Fibroblast of lung (primary cell): ENCODE data around the gene TEX261. TPM values are rescaled to one million over a fixed set of nuclear protein-coding genes. Genes with fewer than 3 reads are reported as not detected.

Source experiments
- DNase-seq, 2 donors: peaks; one replicate each; pipeline versions ENCODE4 v3.0.0 to v3.0.0-alpha.2; 2010; ENCODE audit warnings: low read depth in 2 of 2
- H2AFZ ChIP-seq: 2 replicates; pipeline ENCODE4 v1.5.1; 2012; ENCODE audit warnings: low read length, control low read depth, inconsistent platforms
- H3K27ac ChIP-seq: 2 replicates; pipeline ENCODE4 v1.5.1; 2011; ENCODE audit warnings: low read length, control low read depth; ENCODE audit not compliant: insufficient read depth
- H3K27me3 ChIP-seq: 2 replicates; pipeline ENCODE4 v1.5.1; 2011; ENCODE audit warnings: mild to moderate bottlenecking, low read length; ENCODE audit not compliant: control insufficient read depth, insufficient read depth
- H3K36me3 ChIP-seq: 2 replicates; pipeline ENCODE4 v1.5.1; 2011; ENCODE audit warnings: low read length; ENCODE audit not compliant: control insufficient read depth, insufficient read depth
- H3K4me1 ChIP-seq: 2 replicates; pipeline ENCODE4 v1.5.1; 2011; ENCODE audit warnings: low read length; ENCODE audit not compliant: control insufficient read depth, insufficient read depth; ENCODE audit errors: extremely low read depth
- H3K4me2 ChIP-seq: 2 replicates; pipeline ENCODE4 v1.5.1; 2011; ENCODE audit warnings: low read length, control low read depth; ENCODE audit not compliant: insufficient read depth; ENCODE audit errors: extremely low read depth
- H3K4me3 ChIP-seq, 4 experiments: fragments of 200-600 bp in 1 of 4; sonication (generic) in 1 of 4; replicated peaks in 1 of 4; 2 replicates each; pipeline ENCODE4 v1.5.1; 2011 to 2016; ENCODE audit warnings: low read length in 4 of 4, low read depth in 3 of 4, mild to moderate bottlenecking in 3 of 4, control low read depth in 2 of 4, inconsistent platforms in 1 of 4, mixed read lengths in 1 of 4; ENCODE audit not compliant: insufficient read depth in 1 of 4; ENCODE audit errors: control extremely low read depth in 1 of 4
- H3K79me2 ChIP-seq: 2 replicates; pipeline ENCODE4 v1.5.1; 2012; ENCODE audit warnings: mild to moderate bottlenecking, low read length, inconsistent platforms; ENCODE audit not compliant: control insufficient read depth, insufficient read depth
- H3K9ac ChIP-seq: 2 replicates; pipeline ENCODE4 v1.5.1; 2011; ENCODE audit warnings: mild to moderate bottlenecking, low read length, control low read depth; ENCODE audit not compliant: insufficient read depth
- H3K9me3 ChIP-seq: 2 replicates; pipeline ENCODE4 v1.5.1; 2012; ENCODE audit warnings: low read depth, low read length; ENCODE audit not compliant: control insufficient read depth, insufficient read depth
- H4K20me1 ChIP-seq: 2 replicates; pipeline ENCODE4 v1.5.1; 2011; ENCODE audit warnings: low read length; ENCODE audit not compliant: control insufficient read depth, insufficient read depth; ENCODE audit errors: extremely low read depth
- EZH2 ChIP-seq: IDR thresholded peaks from 2 replicates; pipeline ENCODE4 v1.5.1; 2012; ENCODE audit warnings: low read length, control low read depth, mild to moderate bottlenecking; ENCODE audit errors: missing control alignments
- polyA plus RNA-seq, 2 donors: library from polyadenylated mRNA; depleted of rRNA in 1 of 2; stranded (reverse) in 1 of 2; unstranded in 1 of 2; fragments of >200 nt; gene quantifications; 2 replicates each; pipeline ENCODE4 v1.2.1, GENCODE V29; 2011 to 2012; ENCODE audit warnings: missing spikeins in 1 of 2
- total RNA-seq: library from RNA; depleted of rRNA; stranded (reverse); fragments of >200 nt; gene quantifications from 2 replicates; pipeline ENCODE4 v1.2.1, GENCODE V29; 2014
- TF ChIP-seq, protein P1 (sequence below), 2 donors: IDR thresholded peaks in 1 of 2; conservative IDR thresholded peaks in 1 of 2; 1 replicate in 1 of 2; 2 replicates in 1 of 2; pipeline ENCODE4 v1.5.1; 2011 to 2012; ENCODE audit warnings: low read length in 2 of 2, control low read depth in 1 of 2, inconsistent platforms in 1 of 2, low read depth in 1 of 2, mild to moderate bottlenecking in 1 of 2

TEX261 gene
- total and polyA plus RNA-seq, 2 donors (not counting 1 experiment from before 2014, with no cell fraction given) = 33.0 to 72.6 TPM

DNA sequence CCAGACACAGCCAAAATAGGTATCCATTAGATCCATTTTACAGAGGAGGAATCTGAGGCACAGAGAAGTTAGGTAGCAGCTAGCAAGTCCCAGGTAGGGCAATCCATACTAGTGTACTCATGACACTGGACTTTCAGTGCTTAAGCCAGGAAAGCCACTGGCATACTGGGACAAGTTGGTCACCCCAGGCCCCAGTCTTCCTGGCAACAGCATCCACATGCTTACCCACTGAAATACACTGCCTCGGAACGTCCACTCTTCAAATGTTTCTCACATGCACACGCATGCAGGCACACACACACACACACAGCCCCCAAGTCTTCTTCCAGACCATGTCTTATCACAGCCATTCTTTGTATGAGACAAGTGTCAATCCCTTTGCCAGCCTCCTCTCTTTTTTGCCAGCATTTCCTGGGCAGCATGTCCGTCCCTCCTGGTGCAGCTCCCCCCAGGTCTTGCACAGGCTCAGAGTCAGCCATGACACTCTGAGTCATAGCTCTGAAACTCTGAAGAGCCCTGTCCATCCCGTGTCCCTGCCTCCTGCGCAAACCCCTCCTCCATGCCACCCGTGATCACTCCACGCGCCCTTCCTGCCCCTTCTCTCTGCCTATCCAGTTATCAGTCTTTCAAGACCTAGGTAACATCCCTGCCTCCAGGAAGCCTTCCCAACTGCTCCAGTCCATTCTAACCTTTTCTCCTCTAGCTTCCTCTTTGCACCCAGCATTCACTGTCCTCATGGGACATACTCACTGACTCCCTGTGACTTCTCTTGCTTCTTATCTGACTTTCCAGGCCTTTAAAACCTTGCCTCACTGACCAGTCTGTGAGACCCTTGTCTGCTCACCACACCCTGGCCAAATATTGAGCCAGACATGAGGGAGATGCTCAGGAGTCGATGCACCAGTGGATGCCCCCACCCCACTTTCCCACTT lies 10.9 kb upstream of the TEX261 start:
- TF ChIP-seq EZH2 = no peak
- TF ChIP-seq, protein P1, sequence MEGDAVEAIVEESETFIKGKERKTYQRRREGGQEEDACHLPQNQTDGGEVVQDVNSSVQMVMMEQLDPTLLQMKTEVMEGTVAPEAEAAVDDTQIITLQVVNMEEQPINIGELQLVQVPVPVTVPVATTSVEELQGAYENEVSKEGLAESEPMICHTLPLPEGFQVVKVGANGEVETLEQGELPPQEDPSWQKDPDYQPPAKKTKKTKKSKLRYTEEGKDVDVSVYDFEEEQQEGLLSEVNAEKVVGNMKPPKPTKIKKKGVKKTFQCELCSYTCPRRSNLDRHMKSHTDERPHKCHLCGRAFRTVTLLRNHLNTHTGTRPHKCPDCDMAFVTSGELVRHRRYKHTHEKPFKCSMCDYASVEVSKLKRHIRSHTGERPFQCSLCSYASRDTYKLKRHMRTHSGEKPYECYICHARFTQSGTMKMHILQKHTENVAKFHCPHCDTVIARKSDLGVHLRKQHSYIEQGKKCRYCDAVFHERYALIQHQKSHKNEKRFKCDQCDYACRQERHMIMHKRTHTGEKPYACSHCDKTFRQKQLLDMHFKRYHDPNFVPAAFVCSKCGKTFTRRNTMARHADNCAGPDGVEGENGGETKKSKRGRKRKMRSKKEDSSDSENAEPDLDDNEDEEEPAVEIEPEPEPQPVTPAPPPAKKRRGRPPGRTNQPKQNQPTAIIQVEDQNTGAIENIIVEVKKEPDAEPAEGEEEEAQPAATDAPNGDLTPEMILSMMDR (conservative IDR thresholded peaks at IDR 0.05 in 1 of 2, IDR thresholded peaks at IDR 0.05 in 1 of 2; ENCODE audit: low read depth in 1 of 2, low read length in 2 of 2) = no peak
- H3K9me3 ChIP-seq = no peaks in the 10 kb centered on the region
- DNase-seq = no peak

DNA sequence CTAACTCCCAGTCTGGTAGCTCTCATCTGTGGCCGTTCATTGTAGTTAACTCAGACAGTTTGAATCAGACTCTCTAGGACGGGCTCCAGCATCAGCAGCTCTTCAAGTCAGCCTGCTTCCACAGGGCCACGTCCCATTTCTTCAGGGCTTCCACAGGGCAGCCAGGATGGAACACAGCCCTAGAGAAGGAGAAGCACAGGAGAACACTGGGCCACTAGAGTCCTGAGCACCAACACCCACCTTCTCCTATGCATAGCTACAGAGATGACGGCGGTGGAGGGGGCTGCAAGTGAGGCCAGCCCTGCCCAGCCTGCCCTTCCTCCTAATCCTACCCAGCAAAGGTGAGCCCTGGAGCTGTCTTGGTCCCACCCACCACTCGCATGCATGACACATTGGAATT lies 10.2 kb upstream of the TEX261 start:
- Histone ChIP-seq H3K27me3 (no peaks in the 10 kb centered on the region), H3K79me2 (no peaks in the 10 kb centered on the region), H3K9me3 (no peaks in the 10 kb centered on the region), H3K9ac (no peak overlapping the region), H2AFZ (no peak overlapping the region), H3K4me1 (no peaks in the 10 kb centered on the region), H4K20me1 (no peaks in the 10 kb centered on the region), H3K4me2 (no peak overlapping the region), H3K27ac (no peak overlapping the region), H3K4me3 (no peak overlapping the region), H3K36me3 (no peaks in the 10 kb centered on the region)
- TF ChIP-seq, protein P1 (conservative IDR thresholded peaks at IDR 0.05 in 1 of 2, IDR thresholded peaks at IDR 0.05 in 1 of 2; ENCODE audit: low read depth in 1 of 2, low read length in 2 of 2) = no peak
- no peak for TF ChIP-seq EZH2
- DNase-seq = no peak

More for the DNA sequence above, 10.9 kb upstream of the TEX261 start:
- no peaks in the 10 kb centered on the region for H3K36me3 ChIP-seq
- H4K20me1 ChIP-seq = no peaks in the 10 kb centered on the region
- H3K4me2 ChIP-seq = no peak overlapping the region
- no peaks in the 10 kb centered on the region for H3K79me2 ChIP-seq
- H2AFZ ChIP-seq = no peak overlapping the region
- H3K9ac ChIP-seq = no peak overlapping the region
- no peaks in the 10 kb centered on the region for H3K4me1 ChIP-seq
- H3K27ac ChIP-seq = no peak overlapping the region
- no peak overlapping the region for H3K4me3 ChIP-seq
- no peaks in the 10 kb centered on the region for H3K27me3 ChIP-seq

DNA sequence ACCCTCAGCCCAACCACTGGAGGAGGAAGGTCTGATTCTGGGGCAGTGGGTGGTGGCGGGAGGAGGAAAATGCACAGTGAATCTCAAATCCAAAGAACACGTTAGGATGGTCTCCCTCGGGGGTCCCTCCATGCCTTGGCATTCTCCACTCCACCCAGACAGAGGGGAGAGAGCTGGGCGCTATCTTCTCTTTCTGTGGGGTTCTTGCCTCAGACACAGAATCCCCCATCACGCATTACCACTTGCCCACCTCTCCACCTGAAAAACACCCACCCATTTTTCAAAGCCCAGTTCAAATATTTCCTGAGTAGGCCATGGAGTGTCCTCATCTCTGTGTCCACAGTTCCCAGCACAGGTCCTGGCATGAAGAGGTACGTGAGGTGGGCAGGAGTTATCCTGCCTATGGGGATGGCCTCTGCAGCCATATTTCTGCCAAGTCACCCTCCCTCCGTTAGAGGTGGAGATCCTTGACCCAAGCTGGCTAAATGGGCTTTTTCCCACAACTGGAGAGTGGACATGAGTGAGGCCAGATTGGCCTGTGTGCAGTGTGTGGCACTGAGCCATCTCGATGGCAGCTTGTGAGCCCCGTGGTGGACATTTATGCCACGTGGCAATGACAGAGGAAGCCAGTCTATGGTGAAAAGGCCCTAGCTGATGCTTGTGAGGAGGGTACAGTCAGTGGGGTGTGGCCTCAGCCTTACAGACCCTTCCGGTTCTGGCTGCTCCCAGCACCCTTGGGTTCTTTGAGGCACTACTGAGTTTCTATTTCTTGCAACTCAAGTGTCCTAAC lies 9.5 kb upstream of the TEX261 start:
- H4K20me1 ChIP-seq = no peaks in the 10 kb centered on the region
- no peaks in the 10 kb centered on the region for H3K79me2 ChIP-seq
- no peak overlapping the region for H2AFZ ChIP-seq
- DNase-seq = no peak
- H3K36me3 ChIP-seq = no peaks in the 10 kb centered on the region
- no peak overlapping the region for H3K4me3 ChIP-seq
- no peak overlapping the region for H3K4me2 ChIP-seq
- H3K27ac ChIP-seq = no peak overlapping the region
- no peak overlapping the region for H3K9ac ChIP-seq
- no peaks in the 10 kb centered on the region for H3K27me3 ChIP-seq
- TF ChIP-seq, protein P1 (conservative IDR thresholded peaks at IDR 0.05 in 1 of 2, IDR thresholded peaks at IDR 0.05 in 1 of 2; ENCODE audit: low read depth in 1 of 2, low read length in 2 of 2) = no peak
- TF ChIP-seq EZH2 = no peak
- no peaks in the 10 kb centered on the region for H3K4me1 ChIP-seq
- H3K9me3 ChIP-seq = no peaks in the 10 kb centered on the region
